Fibroblast of the conjunctiva (primary cell): ENCODE data around the gene DNM3.
A peak's percentile ranks its signal among the peaks of the same experiment; 100 is the strongest.
"Not testable (repeated sequence)": the region's sequence is repeated elsewhere in the genome, so short reads cannot be mapped to it uniquely, and the experiment has no call there.

Experiments used
- DNase-seq: peaks from one replicate; pipeline ENCODE4 v3.0.0-alpha.2; 2010; ENCODE audit warnings: low read depth

DNM3 gene

DNA sequence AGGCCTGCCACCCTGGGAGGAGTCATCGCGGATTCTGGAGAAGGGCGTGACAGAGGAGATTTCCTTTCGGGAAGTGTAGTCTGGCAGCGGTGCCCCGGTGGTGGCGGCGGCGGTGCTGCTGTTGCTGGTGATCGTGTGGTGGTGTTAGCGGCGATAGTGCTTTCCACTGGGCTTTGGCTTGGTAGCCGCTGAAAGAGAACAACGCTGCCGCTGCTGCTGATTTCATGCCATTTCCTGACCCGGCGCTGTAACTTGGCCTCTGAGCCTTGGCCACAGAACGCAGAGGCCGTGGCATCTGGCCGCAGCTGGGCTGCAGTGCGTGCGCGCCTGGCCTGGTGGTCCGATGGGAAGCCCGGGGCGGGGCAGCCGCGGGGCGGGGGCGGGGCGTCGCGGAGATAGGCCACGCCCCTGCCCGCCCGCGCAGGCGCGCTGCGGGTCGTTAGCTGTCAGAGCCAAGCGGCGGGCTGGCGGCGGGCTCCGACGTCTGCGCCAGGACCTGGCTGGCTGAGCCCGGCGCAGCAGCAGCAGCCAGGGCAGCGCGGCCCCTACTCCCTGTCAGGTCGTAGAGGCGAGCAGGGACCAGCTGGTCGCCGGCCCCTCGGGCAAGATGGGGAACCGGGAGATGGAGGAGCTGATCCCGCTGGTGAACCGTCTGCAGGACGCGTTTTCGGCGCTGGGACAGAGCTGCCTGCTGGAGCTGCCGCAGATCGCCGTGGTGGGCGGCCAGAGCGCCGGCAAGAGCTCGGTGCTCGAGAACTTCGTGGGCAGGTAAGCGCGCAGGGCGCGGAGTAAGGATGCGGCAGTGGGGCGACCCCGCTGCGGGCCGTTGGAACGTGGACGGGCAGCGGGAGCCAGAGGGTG lies at the start of gene DNM3:
Gene DNM3 (plus strand): TSS at position 449 of the 861 bp plus-strand sequence. CDS start 159 bp downstream, at position 608.
- peak; percentile 57 for DNase-seq

DNA sequence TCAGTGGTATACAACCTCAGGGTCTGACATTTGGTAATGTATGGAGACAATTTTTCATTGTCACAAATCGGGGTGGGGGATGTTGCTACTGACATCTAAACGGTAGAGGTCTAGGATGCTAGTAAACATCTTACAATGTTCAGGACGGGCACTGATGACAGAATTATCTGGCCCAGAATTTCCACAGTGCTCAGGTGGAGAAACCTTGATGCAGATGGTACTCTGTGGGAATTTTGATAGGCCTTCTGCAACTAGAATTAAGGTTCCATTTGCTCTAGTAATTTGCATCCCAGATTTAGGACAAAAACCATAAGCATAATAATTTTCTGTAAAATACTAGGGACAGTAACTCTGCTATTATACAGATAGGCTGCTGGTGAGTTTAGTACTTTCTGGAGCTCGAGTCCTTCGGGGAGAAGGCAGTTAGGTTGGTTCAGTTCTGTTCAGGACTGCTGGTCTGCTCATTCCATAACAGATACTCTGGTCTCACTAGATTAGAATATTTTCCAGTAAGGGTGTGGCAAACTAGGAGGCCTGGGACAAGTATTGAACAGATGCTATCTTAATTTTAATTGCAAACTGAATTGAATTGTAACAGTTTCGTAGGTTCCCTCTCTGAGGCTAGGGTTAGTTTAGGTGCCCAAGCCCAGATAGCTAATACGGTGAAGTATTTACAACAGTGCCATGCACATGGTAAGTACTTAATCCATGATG lies 48.5 kb upstream of the DNM3 start:
- DNase-seq = no peak

DNA sequence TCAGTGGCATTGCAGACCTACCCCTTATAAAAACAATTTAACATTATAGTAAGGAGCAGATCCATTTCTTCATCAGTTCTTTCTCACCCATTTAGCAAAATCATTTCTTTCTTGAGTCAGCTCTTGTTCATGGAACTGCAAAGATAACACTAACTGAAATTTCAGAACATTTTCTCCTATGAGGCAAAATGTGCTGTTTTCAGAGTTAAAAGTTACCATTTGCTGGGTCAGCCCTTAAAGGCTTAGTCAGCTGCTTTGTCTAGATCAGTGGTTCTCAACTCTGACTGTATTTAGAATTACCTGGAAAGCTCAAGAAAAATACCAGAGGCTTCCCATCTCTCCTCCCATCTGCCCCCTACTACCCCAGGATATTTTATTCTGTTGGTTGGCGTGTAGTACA lies 47.7 kb upstream of the DNM3 start:
- DNase-seq = no peak

DNA sequence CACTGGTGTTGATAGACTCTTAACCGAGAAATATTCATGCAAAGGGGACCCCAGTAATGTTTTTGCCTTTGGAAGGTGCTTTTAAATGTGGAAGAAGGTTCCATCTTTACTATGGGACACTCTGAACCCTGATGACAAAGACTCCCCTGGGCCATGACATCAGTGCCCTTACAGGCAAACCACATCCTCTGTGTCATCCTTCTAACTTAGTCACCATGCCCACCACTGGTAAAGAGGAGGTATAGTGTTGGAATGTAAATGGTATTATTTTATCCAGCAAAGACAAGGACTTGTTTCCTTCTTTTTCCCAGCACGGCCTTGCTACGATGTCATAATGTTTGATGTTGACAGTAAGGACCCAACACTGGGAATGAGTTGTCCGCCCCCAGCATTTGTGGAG lies 47.2 kb upstream of the DNM3 start:
- no peak for DNase-seq

DNA sequence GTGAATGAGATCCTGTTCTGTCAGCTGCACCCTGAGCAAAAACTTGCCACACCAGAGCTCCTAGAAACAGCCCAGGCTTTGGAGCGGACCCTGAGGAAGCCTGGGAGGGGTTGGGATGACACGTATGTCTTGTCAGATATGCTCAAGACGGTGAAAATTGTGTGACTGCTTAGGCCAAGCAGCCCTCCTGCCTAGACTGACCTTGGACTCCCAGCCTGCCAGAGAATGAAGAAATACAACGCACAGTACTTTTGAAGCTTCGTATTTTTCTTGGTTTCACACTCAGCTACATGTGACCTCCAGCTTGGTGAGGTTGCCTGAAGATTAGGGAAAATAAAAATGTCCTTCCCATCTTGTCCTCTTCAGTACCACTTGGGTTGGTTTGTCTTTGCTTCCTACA lies 44.7 kb upstream of the DNM3 start:
- DNase-seq = no peak

- DNase-seq = no peak
Observed at GRCh38 chr1:171798311-171798710, 43.0 kb upstream of the DNM3 start.

DNA sequence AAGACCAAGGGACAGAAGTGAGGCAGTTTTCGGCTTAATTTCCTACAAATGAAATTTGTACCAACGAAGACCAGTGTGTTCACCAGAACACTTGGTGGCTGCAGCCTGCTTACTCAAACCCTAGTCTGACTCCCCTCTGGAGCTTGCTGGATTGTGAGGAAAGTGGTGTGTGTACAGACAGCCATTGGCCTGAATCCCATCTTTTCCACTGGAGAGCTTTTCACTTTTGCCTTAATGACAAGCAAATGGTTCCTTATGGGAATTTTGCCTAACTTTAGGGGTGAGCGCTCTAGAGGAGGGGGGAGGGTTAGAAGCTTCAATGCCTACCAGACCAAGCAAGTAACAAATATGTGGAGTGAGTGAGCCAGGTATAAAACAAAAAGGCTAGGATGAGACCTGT lies 42.5 kb upstream of the DNM3 start:
- no peak for DNase-seq

- DNase-seq = no peak
Observed at GRCh38 chr1:171799166-171799565, 42.1 kb upstream of the DNM3 start.

GRCh38 chr1:171799698-171800097 lies 41.6 kb upstream of the DNM3 start:
- not testable (repeated sequence) for DNase-seq

GRCh38 chr1:171800342-171800741 lies 41.0 kb upstream of the DNM3 start:
- DNase-seq = no peak

- DNase-seq = no peak
Observed at GRCh38 chr1:171800851-171801250, 40.4 kb upstream of the DNM3 start.

- DNase-seq = peak; percentile 23
Observed at GRCh38 chr1:171801487-171801891, 39.8 kb upstream of the DNM3 start.

DNA sequence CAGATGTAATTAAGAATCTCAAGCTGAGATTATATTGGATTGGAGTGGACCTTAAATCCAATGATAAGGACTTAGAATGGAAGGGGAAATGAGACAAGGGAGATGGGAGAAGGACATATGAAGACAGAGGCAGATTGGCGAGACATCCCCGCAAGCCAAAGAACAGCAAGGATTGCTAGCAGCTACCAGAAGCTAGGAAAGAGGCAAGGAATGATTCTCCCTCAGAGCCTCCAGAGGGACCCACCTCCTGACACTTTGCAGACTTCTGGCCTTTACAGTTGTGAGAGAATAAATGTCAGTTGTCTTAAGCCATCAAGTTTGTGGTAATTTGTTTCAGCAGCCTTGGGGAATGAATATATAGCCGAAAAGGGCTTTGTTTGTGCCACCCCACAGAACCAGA lies 39.1 kb upstream of the DNM3 start:
- no peak for DNase-seq

DNA sequence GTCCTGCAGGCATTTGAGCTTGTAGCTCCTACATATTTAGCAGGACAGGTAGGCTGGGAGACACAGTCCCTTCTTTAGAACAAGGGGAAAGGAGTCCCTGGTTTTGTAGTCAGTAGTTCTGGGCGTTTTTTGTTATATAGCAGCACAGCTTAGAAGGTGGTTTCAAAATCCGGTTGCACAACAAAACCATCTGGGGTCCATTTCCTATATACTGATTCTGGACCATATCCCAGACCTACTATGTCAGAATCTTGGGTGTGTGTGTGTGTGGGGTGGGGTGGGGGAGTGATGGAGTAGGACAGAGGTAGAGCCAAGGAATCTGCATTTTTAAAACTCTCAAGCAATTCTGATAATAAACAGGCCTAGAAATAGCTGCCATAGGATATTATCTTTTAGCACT lies 38.3 kb upstream of the DNM3 start:
- DNase-seq = peak; percentile 79

DNA sequence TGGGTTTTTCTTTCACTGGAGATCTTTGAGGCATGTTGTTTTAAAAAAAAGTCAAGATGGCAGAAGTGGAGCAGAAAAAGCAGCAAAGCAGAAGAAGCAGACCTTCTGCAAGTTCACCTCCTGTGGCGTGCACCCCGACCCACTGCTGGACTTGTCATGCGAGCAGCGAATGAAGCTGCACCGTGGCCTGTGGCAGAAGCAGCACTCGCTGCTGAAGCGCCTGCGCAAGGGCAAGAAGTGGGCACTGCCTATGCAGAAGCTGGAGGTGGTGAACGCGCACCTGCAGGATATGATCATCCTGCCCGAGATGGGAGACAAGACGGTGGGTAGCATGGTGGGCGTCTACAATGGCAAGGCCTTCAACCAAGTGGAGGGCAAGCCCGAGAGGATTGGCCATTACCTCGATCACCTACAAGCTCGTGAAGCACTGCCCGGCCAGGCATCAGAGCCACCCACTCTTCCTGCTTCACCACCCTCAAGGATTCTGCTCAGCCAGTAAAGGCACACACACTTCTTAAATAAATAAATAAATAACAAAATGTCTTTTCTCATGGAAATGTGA lies 37.8 kb upstream of the DNM3 start:
- DNase-seq = no peak

DNA sequence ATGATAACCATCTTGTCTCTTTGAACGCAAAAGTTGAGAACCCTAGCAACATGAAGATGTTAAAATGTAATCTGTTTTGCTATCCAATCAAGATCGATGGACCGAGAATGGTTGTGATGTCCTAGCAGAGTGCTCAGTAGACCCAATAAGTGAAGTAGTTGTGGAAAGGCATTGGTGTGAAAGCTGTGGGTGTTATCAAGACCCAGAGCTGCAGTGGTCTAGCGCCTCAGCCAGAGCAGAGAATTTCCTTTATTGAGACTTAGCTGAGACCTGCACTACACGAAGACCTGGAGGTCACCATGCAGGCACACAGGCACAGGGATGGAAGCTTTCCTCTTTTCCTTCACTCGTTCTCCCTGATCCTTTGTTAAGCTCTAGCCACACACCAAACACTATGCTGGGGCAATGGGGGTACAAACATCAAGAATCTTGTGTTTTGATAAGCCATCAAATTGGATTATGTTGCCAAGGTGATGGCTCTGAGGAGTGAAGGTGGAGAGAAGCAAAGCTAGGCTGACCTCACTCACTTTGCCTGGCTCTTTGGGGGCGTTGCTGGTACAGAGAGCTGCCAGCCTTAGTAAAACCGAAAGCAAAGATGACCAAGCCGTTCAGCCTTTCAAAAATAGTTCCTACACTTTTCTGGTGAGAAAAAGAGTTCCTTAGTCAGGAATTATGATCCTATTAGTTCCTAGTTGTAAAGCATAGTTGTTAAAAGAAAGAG lies 35.7 kb upstream of the DNM3 start:
- DNase-seq = no peak

DNA sequence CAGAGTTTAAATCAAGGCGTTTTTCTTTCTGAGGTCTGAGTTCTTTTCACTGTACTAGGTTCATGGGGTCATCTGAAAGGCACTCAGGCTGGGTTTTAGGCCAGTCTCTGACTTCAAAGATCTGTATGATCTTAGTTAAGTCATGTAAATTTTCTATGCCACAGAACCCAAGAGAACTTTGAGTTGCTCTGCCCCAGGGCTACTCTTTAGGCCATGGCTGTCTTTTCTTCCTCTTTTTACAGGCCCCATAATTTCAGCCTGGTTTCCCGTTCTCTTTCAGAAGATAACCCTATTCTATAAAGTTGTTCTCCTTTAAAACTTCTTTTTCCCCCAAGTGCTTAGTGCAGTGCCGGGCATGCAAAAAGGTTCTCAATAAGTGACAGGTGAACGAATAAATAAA lies 33.7 kb upstream of the DNM3 start:
- DNase-seq = no peak

- DNase-seq = no peak
Observed at GRCh38 chr1:171809834-171810233, 31.5 kb upstream of the DNM3 start.

GRCh38 chr1:171811672-171812071 lies 29.6 kb upstream of the DNM3 start:
- DNase-seq = no peak

- peak; percentile 42 for DNase-seq
Observed at GRCh38 chr1:171814692-171815091, 26.6 kb upstream of the DNM3 start.

DNA sequence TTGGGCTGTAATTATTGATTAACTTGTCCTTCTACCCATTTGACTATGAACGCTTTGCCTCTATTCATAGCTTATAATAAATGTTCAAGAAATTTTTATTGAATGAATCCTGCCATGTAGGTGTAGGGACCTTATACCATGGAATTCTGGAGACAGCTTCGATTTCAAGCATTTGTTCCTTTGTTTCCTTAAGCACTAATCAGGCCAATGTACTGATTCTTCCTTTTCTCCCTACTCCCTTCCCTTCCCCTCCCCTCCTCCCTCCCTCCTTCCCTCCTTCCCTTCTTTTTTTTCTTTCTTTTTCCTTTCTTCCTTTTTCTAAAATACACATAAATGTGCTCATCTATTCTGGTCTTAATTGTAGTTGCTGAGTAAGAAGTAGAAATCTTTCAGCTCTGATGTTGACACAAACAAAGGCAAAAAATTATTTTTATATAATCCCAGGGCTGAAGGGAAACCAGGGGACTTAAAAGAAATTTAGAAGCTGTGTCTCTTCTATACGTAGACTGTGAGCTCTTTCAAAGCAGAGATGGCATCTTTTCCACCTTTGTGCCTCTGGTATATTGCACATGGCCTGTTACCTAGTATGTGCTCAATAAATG lies 24.9 kb upstream of the DNM3 start:
- DNase-seq = no peak
